Upper lobe of right lung (tissue), 1 donor: ENCODE results near the gene SIRT2. TPM values are rescaled to one million over a fixed set of nuclear protein-coding genes. Genes with fewer than 3 reads are reported as not detected.

Source experiments
- ATAC-seq: fragments of 200-7000 bp; cut with Tn5 transposase; one replicate; pipeline ENCODE4 v1.9.1; 2020; ENCODE audit warnings: mild to moderate bottlenecking, moderate library complexity
- DNase-seq: peaks from one replicate; pipeline ENCODE4 v3.0.0-alpha.2; 2020
- H3K27ac ChIP-seq: fragments of 200-600 bp; one replicate; pipeline ENCODE4 v1.8.0; 2022
- H3K27me3 ChIP-seq: fragments of 200-600 bp; one replicate; pipeline ENCODE4 v1.8.0; 2022; ENCODE audit warnings: mild to moderate bottlenecking
- H3K36me3 ChIP-seq: fragments of 200-600 bp; one replicate; pipeline ENCODE4 v1.8.0; 2022
- H3K4me1 ChIP-seq: fragments of 200-600 bp; one replicate; pipeline ENCODE4 v1.8.0; 2022
- H3K4me3 ChIP-seq: fragments of 200-600 bp; one replicate; pipeline ENCODE4 v1.8.0; 2022; ENCODE audit warnings: mild to moderate bottlenecking
- H3K9me3 ChIP-seq: fragments of 200-600 bp; one replicate; pipeline ENCODE4 v1.8.0; 2022
- CTCF ChIP-seq: fragments of 200-600 bp; IDR thresholded peaks from one replicate; pipeline ENCODE4 v1.8.0; 2022; ENCODE audit warnings: antibody characterized with exemption
- intact Hi-C: fragments of 100-400 bp; cut with DNase I; formaldehyde crosslinking; loops from one replicate; pipeline ENCODE4 v1.11.0; 2022
- total RNA-seq: library from RNA; stranded (reverse); fragmentation: NEBNext Ultra II Directional; extraction: Animal tissue kit (Norgen Biotek cat#: 25700); gene quantifications from one replicate; pipeline ENCODE4 v1.2.1, GENCODE V29; 2021
- donor health status: DM: no; HTN: yes; CAD: no; lungs with severe emphysema.

The SIRT2 gene
- total RNA-seq, 1 donor from 2014 or later: 59.2 TPM

- peaks cover 25% of the 10 kb centered on the region for H3K36me3 ChIP-seq
- H3K27ac ChIP-seq: no peak overlapping the region
- intact Hi-C loops: no loop called here
- no peak for TF ChIP-seq CTCF
- H3K4me3 ChIP-seq: no peak overlapping the region
- H3K9me3 ChIP-seq: no peaks in the 10 kb centered on the region
- ATAC-seq (no peak), DNase-seq (no peak)
- no peaks in the 10 kb centered on the region for H3K27me3 ChIP-seq
- peaks cover 17% of the 10 kb centered on the region for H3K4me1 ChIP-seq
These were observed 4.5 kb downstream of the SIRT2 start for GRCh38 chr19:38894968-38895367.

GRCh38 chr19:38893341-38893771, 6.1 kb downstream of the SIRT2 start:
- intact Hi-C loops: no loop called here
- Histone ChIP-seq H3K4me1 (peaks cover 11% of the 10 kb centered on the region), H3K36me3 (peaks cover 41% of the 10 kb centered on the region), H3K4me3 (no peak overlapping the region), H3K9me3 (no peaks in the 10 kb centered on the region), H3K27ac (peak overlapping the region; percentile 6), H3K27me3 (no peaks in the 10 kb centered on the region)
- no peak for TF ChIP-seq CTCF
- no peak for DNase-seq
- ATAC-seq: peak; percentile 23

DNA sequence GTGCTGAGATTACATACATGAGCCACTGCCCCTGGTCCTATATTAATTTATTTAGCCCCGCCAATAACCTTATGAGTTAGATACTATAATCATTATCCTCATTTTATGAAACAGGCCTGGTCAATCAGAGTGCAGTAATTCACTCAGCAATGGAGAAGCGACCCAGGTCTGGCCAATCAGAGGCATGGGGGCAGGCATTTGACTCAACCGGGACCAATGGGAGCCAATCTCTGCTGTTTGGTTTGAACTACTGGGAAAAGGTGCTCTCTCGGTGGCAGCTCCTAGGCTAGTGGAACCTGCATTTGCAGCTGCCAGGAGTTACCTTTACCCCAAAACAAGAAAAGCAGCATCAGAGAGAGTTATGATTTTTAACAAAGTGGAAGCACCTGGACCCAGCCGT, 6.6 kb downstream of the SIRT2 start:
- no peak overlapping the region for H3K27ac ChIP-seq
- H3K9me3 ChIP-seq: no peaks in the 10 kb centered on the region
- peaks cover 43% of the 10 kb centered on the region for H3K36me3 ChIP-seq
- H3K4me3 ChIP-seq: no peak overlapping the region
- DNase-seq (no peak), ATAC-seq (no peak)
- H3K4me1 ChIP-seq: peaks cover 5% of the 10 kb centered on the region
- intact Hi-C loops: no loop called here
- TF ChIP-seq CTCF: no peak
- H3K27me3 ChIP-seq: no peaks in the 10 kb centered on the region

GRCh38 chr19:38891771-38892170, 7.6 kb downstream of the SIRT2 start:
- Histone ChIP-seq H3K9me3 (no peaks in the 10 kb centered on the region), H3K27me3 (no peaks in the 10 kb centered on the region), H3K27ac (no peak overlapping the region), H3K36me3 (peaks cover 43% of the 10 kb centered on the region), H3K4me1 (no peaks in the 10 kb centered on the region), H3K4me3 (no peak overlapping the region)
- TF ChIP-seq CTCF: no peak
- no peak for DNase-seq
- intact Hi-C loops: no loop called here
- no peak for ATAC-seq

DNA sequence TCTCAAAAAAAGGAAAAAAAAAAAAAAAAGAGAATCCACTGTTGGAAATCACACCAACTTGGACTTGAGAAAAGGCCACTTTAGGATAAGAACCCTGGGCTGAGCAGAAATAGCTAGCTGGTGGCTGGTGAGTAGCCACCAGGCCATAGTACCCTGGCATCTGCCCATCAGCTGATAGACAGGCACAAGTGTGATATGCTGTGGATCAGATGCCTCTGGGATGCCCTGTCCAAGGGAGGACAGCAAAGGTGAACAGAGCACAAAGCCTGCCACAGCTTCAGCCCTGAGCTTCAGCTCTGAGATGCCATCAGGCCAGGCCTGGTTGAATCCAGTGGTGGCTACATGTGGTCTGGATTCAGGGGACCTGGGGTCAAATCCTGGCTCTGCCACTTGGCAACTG, 8.7 kb downstream of the SIRT2 start:
- no peaks in the 10 kb centered on the region for H3K4me1 ChIP-seq
- ATAC-seq (no peak), DNase-seq (no peak)
- intact Hi-C loops: no loop called here
- H3K27ac ChIP-seq: no peak overlapping the region
- H3K4me3 ChIP-seq: no peak overlapping the region
- H3K9me3 ChIP-seq: no peaks in the 10 kb centered on the region
- TF ChIP-seq CTCF: no peak
- H3K36me3 ChIP-seq: peaks cover 43% of the 10 kb centered on the region
- no peaks in the 10 kb centered on the region for H3K27me3 ChIP-seq

DNA sequence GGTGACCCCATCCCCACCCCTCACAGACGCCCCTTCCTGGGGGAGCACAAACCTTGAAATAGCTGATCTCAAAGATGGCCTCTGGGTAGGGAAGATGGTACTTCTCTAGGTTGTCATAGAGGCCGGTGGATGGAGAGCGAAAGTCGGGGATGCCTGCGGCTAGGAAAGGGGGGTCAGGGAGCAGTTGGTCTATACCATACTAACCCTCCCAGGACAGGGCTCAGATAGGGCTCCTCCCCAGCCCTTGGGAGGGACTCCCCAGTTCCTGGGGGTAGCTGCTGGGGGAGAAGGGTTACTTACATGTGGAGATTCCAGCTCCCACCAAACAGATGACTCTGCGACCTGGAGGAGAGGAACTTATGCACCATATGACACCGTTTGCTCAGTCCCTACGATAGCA, 9.6 kb downstream of the SIRT2 start:
- Histone ChIP-seq H3K4me1 (no peaks in the 10 kb centered on the region), H3K4me3 (no peak overlapping the region), H3K9me3 (no peaks in the 10 kb centered on the region), H3K27ac (no peak overlapping the region), H3K27me3 (no peaks in the 10 kb centered on the region), H3K36me3 (peaks cover 43% of the 10 kb centered on the region)
- no peak for ATAC-seq
- TF ChIP-seq CTCF: no peak
- no peak for DNase-seq
- intact Hi-C loops: no loop called here
